Measurements from ENCODE around the gene GAA.

DNA sequence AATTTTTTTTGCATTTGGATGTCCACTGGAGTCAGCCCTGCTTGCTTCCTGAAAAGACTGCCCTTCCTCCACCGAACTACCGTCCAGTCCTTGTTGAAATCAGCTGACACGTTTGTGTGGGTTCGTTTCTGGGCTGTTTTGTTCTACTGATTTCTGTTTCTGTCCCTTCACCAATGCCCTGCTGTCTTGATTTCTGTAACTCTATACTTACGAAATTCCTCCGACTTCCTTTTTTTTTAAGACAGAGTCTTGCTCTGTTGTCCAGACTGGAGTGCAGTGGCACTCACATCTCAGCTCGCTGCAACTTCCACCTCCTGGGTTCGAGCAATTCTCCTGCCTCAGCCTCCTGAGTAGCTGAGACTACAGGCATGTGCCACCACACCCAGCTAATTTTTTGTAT, 8.4 kb upstream of the GAA start:
- TF ChIP-seq, protein P1, sequence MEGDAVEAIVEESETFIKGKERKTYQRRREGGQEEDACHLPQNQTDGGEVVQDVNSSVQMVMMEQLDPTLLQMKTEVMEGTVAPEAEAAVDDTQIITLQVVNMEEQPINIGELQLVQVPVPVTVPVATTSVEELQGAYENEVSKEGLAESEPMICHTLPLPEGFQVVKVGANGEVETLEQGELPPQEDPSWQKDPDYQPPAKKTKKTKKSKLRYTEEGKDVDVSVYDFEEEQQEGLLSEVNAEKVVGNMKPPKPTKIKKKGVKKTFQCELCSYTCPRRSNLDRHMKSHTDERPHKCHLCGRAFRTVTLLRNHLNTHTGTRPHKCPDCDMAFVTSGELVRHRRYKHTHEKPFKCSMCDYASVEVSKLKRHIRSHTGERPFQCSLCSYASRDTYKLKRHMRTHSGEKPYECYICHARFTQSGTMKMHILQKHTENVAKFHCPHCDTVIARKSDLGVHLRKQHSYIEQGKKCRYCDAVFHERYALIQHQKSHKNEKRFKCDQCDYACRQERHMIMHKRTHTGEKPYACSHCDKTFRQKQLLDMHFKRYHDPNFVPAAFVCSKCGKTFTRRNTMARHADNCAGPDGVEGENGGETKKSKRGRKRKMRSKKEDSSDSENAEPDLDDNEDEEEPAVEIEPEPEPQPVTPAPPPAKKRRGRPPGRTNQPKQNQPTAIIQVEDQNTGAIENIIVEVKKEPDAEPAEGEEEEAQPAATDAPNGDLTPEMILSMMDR (conservative IDR thresholded peaks at IDR 0.05; ENCODE audit: low read length), result no peak
- no peak for TF ChIP-seq EZH2phosphoT487 (IDR thresholded peaks at IDR 0.05; ENCODE audit: borderline replicate concordance)

All from Loucy (cell line).